Measurements from ENCODE around the gene GATB.

GRCh38 chr4:151798678-151799416 lies 38.0 kb upstream of the GATB start:
- TF ChIP-seq CTCF (conservative IDR thresholded peaks at IDR 0.05 in 1 of 2, IDR thresholded peaks at IDR 0.05 in 1 of 2; ENCODE audit: low read depth in 1 of 2, low read length in 2 of 2) = no peak
- no peak for TF ChIP-seq EZH2 (IDR thresholded peaks at IDR 0.05; ENCODE audit: low read length, missing control alignments)

All from fibroblast of lung (primary cell).